GM12874 (cell line): ENCODE results near the gene CFAP97.

Source experiments
- CTCF ChIP-seq: IDR thresholded peaks from 2 replicates; pipeline ENCODE4 v1.5.1; 2011; ENCODE audit warnings: low read depth, mild to moderate bottlenecking, control low read depth, low read length, moderate library complexity; ENCODE audit not compliant: insufficient read depth

CFAP97 gene

GRCh38 chr4:185128272-185129119 lies 75.3 kb downstream of the CFAP97 start:
- TF ChIP-seq CTCF: peak; percentile 31

GRCh38 chr4:185127021-185127925 lies 76.5 kb downstream of the CFAP97 start:
- no peak for TF ChIP-seq CTCF

GRCh38 chr4:185124006-185124405 lies 79.8 kb downstream of the CFAP97 start:
- TF ChIP-seq CTCF: no peak

- no peak for TF ChIP-seq CTCF
Measured at GRCh38 chr4:185122681-185123345, 81.0 kb downstream of the CFAP97 start.

- no peak for TF ChIP-seq CTCF
Measured at GRCh38 chr4:185120631-185120946, 83.2 kb downstream of the CFAP97 start.

GRCh38 chr4:185119927-185120630 lies 83.7 kb downstream of the CFAP97 start:
- no peak for TF ChIP-seq CTCF
